Stimulated activated CD8-positive, alpha-beta memory T cell treated with anti-CD3 and anti-CD28 coated beads, Interleukin-12 subunit alpha, Interleukin-12 subunit beta, amount 100 ng/mL, for 1 hour (primary cell): ENCODE data around the gene HIP1R.

Experiments
- DNase-seq: peaks from one replicate; pipeline ENCODE4 v3.0.0-alpha.2; 2020; ENCODE audit warnings: low read depth

The HIP1R gene

GRCh38 chr12:122847516-122847836, 12.2 kb downstream of the HIP1R start:
- no peak for DNase-seq

DNA sequence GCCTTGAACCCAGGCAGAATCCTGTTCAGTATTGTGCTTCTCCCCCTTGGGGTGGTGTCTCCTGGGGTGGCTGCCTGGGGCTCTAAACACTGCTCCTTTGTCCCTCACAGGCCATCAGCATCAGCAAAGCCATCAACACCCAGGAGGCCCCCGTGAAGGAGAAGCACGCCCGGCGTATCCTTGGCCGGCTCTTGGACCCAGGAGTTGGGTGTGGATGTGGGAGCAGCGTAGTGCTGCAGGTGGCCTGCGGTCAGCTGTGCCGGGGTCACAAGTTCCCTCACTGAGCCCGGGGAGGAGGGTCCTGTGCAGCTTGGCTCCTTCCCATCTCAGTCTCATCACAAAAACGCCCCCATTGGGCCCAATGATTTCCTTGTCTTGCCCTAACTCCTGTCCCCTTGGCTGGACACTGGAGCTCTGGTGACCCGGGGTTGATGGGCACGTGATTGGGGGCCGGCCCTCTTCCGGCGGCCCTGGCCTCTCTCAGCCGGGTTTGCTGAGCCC, 12.7 kb downstream of the HIP1R start:
- DNase-seq = no peak

GRCh38 chr12:122848471-122849351, 13.5 kb downstream of the HIP1R start:
- DNase-seq = no peak

- no peak for DNase-seq
Observed at GRCh38 chr12:122849352-122850047, 14.2 kb downstream of the HIP1R start.

DNA sequence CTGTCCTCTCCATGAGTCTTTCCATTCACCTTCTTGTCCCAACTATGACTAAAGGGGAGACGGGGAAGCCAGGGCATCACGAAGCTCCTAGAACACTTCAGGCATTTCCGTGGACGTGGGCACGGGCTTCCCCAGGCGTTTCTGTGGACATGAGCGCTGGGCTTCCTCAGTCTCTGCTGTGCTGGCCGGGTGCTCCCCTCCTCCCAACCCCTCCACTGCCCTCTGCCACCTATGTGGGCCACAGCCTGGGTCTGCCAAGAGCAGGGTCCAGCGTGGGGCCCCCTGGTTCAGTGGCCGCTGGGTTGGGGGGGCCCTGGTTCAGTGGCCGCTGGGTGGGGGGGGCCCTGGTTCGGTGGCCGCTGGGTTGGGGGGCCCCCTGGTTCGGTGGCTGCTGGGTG, 14.8 kb downstream of the HIP1R start:
- no peak for DNase-seq

- DNase-seq = no peak
Observed at GRCh38 chr12:122850695-122851350, 15.6 kb downstream of the HIP1R start.

GRCh38 chr12:122851820-122852219, 16.6 kb downstream of the HIP1R start:
- DNase-seq = no peak

- no peak for DNase-seq
Observed at GRCh38 chr12:122852336-122853275, 17.3 kb downstream of the HIP1R start.

DNA sequence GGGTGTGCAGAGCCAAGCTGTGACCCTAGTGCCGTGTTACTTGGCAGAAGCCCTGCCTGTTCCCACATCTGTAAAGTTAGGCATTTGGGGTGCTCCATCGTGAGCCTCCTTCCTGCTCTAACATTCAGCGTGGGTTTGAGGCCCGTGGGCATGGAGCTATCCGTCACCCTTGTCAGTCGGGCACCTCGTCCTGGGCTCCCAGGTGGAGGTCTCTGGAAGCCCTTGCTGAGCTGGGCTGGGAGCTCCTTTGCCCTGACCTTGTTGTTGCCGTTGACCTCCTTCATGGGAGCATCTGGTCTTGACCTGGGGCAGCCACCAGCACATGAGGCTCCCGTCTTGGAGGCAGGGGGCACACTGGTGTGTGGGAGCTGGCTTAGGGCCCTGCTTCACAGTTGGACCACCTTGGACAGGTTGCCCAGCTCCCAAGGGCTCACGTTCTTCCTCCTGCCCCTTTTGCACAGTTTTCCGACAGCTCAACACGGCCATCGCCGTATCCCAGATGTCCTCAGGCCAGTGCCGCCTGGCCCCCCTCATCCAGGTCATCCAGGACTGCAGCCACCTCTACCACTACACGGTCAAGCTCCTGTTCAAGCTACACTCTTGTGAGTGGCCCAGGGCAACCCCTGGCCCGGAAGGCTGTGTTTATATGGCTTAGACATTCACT, 18.5 kb downstream of the HIP1R start:
- DNase-seq = no peak

DNA sequence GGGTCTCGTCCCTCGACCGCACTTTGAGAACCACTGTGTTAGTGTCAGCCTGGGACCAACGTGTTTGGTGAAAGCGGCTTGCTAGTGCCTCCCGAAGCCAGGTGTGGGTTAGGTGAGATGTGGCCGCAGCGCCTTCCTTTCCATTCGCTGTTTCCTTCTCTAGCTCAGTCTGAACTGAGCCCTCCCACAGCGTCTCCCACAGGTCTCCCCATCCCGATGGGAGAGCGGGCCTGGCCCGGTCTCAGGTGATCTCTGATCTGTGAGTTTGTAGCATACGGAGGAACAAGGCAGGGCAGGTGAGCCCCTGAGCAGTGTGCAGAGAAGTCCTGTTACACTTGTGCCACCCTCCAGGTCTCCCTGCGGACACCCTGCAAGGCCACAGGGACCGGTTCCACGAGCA, 19.3 kb downstream of the HIP1R start:
- DNase-seq = no peak

GRCh38 chr12:122855071-122855829, 20.0 kb downstream of the HIP1R start:
- no peak for DNase-seq

GRCh38 chr12:122855928-122856831, 20.9 kb downstream of the HIP1R start:
- no peak for DNase-seq

GRCh38 chr12:122856999-122857671, 21.9 kb downstream of the HIP1R start:
- no peak for DNase-seq

DNA sequence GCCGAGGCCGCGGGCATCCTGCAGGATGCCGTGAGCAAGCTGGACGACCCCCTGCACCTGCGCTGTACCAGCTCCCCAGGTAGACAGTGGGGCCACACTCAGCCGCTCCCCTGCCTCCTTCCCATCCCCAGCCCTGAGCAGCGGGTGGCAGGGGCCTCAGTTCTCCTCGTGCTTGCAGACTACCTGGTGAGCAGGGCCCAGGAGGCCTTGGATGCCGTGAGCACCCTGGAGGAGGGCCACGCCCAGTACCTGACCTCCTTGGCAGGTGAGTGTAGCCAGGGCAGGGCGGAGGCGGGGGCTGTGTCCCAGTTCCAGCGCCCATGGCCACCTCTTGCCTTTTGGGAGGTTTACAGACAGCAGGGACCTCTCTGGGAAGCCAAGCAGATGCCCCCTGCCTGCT, 22.9 kb downstream of the HIP1R start:
- DNase-seq = no peak

DNA sequence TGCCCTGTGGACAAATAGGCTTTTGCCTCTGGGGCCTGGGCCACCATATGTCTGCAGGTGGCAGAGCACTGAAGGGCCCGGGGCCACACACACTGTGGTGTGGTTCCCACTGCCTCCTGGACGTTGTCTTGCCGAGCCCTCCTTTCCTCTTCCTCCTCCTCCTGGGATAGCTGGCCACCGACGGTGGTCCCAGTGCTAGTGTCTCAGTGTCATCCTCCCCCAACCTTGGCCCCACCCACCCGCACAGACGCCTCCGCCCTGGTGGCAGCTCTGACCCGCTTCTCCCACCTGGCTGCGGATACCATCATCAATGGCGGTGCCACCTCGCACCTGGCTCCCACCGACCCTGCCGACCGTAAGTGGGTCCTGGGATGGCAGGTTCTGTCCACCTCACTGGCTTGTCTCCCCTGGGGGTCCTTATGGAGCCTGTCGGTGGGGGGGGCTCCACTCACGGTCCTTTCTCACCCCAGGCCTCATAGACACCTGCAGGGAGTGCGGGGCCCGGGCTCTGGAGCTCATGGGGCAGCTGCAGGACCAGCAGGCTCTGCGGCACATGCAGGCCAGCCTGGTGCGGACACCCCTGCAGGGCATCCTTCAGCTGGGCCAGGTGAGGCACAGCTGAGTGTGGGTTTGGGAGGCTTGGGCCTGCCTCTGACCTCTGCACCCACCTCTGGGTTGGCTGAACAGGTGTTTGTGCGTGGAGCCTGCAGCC, 23.5 kb downstream of the HIP1R start:
- no peak for DNase-seq

DNA sequence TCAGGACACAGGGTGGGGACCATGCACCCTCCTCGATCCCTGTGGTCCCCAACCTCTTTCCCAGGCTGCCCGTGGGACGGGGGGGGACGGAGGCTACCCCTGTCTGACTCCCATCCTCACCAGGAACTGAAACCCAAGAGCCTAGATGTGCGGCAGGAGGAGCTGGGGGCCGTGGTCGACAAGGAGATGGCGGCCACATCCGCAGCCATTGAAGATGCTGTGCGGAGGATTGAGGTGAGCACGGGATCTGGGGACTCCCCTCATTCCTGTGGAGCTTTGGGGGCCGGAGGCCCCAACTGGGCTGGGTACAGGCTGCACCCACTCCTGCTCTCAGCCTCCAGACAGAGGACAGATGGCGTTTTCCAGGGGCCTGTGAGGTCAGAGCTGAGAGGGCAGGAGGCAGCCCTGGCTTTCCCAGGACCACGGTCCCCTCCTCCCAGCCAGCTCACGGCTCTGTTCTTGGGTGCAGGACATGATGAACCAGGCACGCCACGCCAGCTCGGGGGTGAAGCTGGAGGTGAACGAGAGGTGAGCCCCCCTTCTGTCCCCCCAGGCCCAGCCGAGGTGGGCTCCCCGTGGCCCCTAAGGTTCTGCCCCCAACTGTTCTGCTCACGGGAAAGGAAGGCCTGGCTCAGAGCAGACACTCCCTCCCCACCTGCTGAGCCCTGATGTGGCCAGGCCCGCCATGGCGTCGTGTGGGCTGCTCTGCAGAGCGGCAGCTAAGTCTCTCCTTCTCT, 24.2 kb downstream of the HIP1R start:
- DNase-seq = no peak
